Adrenal gland (tissue), 12 donors: ENCODE data around the gene LZTS2. TPM values are rescaled to one million over a fixed set of nuclear protein-coding genes. Genes with fewer than 3 reads are reported as not detected.

Source experiments
- DNase-seq, 7 donors: peaks; one replicate each; pipeline ENCODE4 v3.0.0-alpha.2; 2019 to 2020
- H3K27ac ChIP-seq, 5 donors: fragments of 200-600 bp; sonication (generic) in 4 of 5; 1 replicate in 3 of 5; 2 replicates in 2 of 5; pipeline versions ENCODE4 v1.5.1 to v1.8.0; 2016 to 2020; ENCODE audit warnings: mild to moderate bottlenecking in 1 of 5
- H3K27me3 ChIP-seq: fragments of 200-600 bp; 2 replicates; pipeline ENCODE4 v1.8.0; 2021
- H3K36me3 ChIP-seq, 2 donors: fragments of 200-600 bp; replicated peaks in 1 of 2; 1 replicate in 1 of 2; 2 replicates in 1 of 2; pipeline versions ENCODE4 v1.5.1 to v1.8.0; 2018 to 2022
- H3K4me1 ChIP-seq, 2 donors: fragments of 200-600 bp; replicated peaks in 1 of 2; 1 replicate in 1 of 2; 2 replicates in 1 of 2; pipeline versions ENCODE4 v1.5.1 to v1.8.0; 2018 to 2021
- H3K4me3 ChIP-seq, 4 donors: fragments of 200-600 bp; sonication (generic) in 3 of 4; one replicate each; pipeline ENCODE4 v1.5.1; 2016 to 2018
- H3K9me3 ChIP-seq, 3 donors: fragments of 200-600 bp; sonication (generic) in 1 of 3; replicated peaks in 1 of 3; 1 replicate in 2 of 3; 2 replicates in 1 of 3; pipeline versions ENCODE4 v1.5.1 to v1.8.0; 2016 to 2021
- POLR2A ChIP-seq, 2 donors: fragments of 450-650 bp; IDR thresholded peaks; one replicate each; pipeline ENCODE4 v1.6.1; 2017; ENCODE audit warnings: antibody characterized with exemption in 2 of 2, mild to moderate bottlenecking in 2 of 2, moderate library complexity in 1 of 2
- WGBS, 4 donors: extraction: QIAGEN DNeasy Blood & Tissue Kit in 2 of 4; methylation state at CpG; one replicate each; pipeline versions ENCODE4 v1.1.5 to v1.1.7; 2013 to 2017; 5-methylcytosine and 5-hydroxymethylcytosine counted together
- intact Hi-C, 2 donors: fragments of 100-400 bp; cut with DNase I; formaldehyde crosslinking; loops; one replicate each; pipeline versions ENCODE4 v1.14.1 to v1.15.0; 2022 to 2023
- polyA plus RNA-seq, 3 donors: library from polyadenylated mRNA; stranded (reverse); fragments of 200-250 nt in 2 of 3; fragments of 350-450 nt in 1 of 3; fragmentation: Illumina TruSeq in 1 of 3; extraction: RNeasy Lipid Tissue Mini Kit (QIAGEN cat#74804) in 1 of 3; gene quantifications; one replicate each; pipeline ENCODE4 v1.2.3, GENCODE V29; 2013 to 2014
- total RNA-seq, 9 donors: library from RNA; depleted of rRNA in 4 of 9; stranded (reverse); fragments of >200 nt in 4 of 9; fragments of 120-200 nt in 1 of 9; fragmentation: NEBNext Ultra II Directional in 1 of 9; extraction: Animal tissue kit (Norgen Biotek cat#: 25700) in 1 of 9; gene quantifications; one replicate each; pipeline versions ENCODE4 v1.1.0 to v1.2.4, GENCODE V29; 2013 to 2023
- TF ChIP-seq, protein P1 (sequence below), 6 experiments: fragments of 450-650 bp in 4 of 6; fragments of 200-600 bp in 2 of 6; sonication (generic) in 1 of 6; IDR thresholded peaks; 1 replicate in 5 of 6; 2 replicates in 1 of 6; pipeline versions ENCODE4 v1.5.1 to v1.8.0; 2016 to 2021; ENCODE audit warnings: antibody characterized with exemption in 6 of 6, mild to moderate bottlenecking in 2 of 6, moderate library complexity in 1 of 6
- donor health status: healthy with polysubstance abuse.
- donor health status: Bipolar disorder and iron deficiency.
- donor health status: DM: yes; HTN: yes; CAD: no.
- donor health status: DM: no; HTN: no; CAD: no.
- donor health status: DM: no; HTN: no; CAD: no.
- donor health status: DM: yes; HTN: yes; CAD: no.

The LZTS2 gene
- total and polyA plus RNA-seq, 12 donors, result 12.2 to 232 (median 101) TPM

DNA sequence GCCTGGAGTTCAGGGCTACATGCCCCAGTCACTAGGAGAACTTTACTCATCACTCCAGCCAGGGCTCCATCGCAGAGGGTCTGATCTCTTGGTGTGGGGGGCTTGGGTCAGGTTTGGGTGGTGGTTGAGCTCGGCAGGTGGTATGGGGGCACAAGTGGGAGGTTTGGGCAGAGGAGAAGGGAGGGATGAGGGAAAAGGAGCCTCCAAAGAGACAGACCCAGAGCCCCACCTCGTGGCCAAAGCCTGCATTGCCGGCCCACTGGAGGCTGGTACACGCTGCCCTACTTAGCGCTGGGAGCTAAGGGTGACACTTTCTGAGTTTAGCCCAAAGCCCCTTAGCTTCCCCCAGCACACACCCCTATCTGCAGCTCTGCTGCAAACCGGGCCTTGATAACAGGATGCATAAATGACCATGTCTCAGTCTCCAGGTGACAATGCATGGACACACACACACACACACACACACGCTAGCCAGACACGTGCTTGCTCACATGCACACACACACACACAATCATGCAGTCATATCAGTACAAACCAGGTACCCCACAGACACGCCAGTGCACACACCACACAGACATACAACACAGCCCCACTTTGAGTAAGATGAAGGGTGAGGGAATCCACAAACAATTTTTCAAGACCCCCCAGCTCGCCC is 14.7 kb downstream of the LZTS2 start:
- Histone ChIP-seq H3K27ac (no peak overlapping the region), H3K27me3 (no peaks in the 10 kb centered on the region), H3K9me3 (no peaks in the 10 kb centered on the region), H3K4me1 (peaks cover 0 to 10% of the 10 kb centered on the region in 2 donors), H3K4me3 (no peak overlapping the region), H3K36me3 (no peaks in the 10 kb centered on the region)
- TF ChIP-seq, protein P1, sequence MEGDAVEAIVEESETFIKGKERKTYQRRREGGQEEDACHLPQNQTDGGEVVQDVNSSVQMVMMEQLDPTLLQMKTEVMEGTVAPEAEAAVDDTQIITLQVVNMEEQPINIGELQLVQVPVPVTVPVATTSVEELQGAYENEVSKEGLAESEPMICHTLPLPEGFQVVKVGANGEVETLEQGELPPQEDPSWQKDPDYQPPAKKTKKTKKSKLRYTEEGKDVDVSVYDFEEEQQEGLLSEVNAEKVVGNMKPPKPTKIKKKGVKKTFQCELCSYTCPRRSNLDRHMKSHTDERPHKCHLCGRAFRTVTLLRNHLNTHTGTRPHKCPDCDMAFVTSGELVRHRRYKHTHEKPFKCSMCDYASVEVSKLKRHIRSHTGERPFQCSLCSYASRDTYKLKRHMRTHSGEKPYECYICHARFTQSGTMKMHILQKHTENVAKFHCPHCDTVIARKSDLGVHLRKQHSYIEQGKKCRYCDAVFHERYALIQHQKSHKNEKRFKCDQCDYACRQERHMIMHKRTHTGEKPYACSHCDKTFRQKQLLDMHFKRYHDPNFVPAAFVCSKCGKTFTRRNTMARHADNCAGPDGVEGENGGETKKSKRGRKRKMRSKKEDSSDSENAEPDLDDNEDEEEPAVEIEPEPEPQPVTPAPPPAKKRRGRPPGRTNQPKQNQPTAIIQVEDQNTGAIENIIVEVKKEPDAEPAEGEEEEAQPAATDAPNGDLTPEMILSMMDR (IDR thresholded peaks at IDR 0.05), result peak; percentile 79 to 95 (median 88)
- TF ChIP-seq POLR2A (IDR thresholded peaks at IDR 0.05), result no peak
- intact Hi-C loops, result loop anchor here in 1 of 2 donors (2.0 kb wide), 1 partner anchor 20 kb away; no protein-coding TSS in a partner anchor
- DNase-seq, result peak; percentile 74 to 93 (median 87)
- 14 to 19% (median 16%) methylated on average over 8 to 11 of the region's 11 CpGs for WGBS, 4 donors

DNA sequence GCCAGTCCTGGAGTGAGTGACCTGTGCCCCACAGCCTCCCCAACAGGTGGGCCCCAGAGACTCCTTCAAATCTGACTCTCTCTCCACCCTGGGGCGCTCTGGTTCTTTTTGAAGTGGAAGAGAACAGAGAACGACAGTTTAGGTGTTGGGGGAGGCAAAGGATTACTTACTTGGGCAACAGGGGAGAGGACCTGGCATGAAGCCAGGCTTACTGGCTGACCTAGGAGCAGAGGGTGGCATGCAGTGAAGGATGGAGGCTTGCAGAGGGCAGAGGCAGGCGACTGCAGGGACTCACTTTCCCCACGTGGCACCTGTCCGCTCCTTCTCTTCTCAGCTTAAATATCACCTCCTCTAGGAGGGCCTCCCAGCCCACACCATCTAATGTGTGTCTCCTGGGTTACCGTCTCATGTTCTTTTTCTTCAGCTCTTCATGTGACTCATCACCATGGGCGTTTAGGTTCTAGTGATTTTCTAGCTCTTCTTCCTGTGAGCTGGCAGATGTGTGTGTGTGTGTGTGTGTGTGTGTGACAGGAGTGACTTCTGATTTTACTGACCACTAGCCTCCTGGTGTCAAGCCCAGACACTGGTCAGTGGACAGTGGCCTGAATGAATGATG is 15.5 kb downstream of the LZTS2 start:
- intact Hi-C loops, result loop anchor here in 1 of 2 donors (2.0 kb wide), 1 partner anchor 20 kb away; no protein-coding TSS in a partner anchor
- WGBS, 4 donors, result 28 to 44% (median 35%) methylated on average over 6 to 7 of the region's 7 CpGs
- TF ChIP-seq POLR2A (IDR thresholded peaks at IDR 0.05), result no peak
- TF ChIP-seq, protein P1 (IDR thresholded peaks at IDR 0.05), result no peak
- H3K4me1 ChIP-seq, result peaks cover 0 to 10% of the 10 kb centered on the region in 2 donors
- DNase-seq, result no peak
- H3K36me3 ChIP-seq, result no peaks in the 10 kb centered on the region
- no peaks in the 10 kb centered on the region for H3K27me3 ChIP-seq
- no peak overlapping the region for H3K4me3 ChIP-seq
- H3K27ac ChIP-seq, result no peak overlapping the region
- H3K9me3 ChIP-seq, result no peaks in the 10 kb centered on the region

DNA sequence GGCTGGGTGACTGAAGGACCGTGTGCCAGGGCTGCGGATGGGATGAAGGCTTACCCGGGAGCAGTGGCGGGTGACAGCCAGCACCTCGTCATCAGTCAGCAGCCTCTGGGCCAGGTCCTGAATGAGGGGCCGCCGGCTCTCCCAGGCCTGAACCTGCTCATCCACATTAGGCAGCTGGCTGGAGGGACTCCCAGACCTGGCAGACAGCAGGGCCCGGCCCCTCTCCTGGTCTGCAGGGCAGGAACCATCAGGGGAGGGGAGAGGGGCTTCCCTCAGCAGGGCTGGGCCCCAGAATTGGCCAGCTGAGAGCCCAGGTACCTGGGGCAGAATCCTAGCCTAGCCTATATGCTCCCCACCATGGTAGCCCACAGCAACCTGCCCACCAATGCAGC is 16.0 kb downstream of the LZTS2 start:
- WGBS, 4 donors, result 74 to 79% (median 75%) methylated on average over 4 to 8 of the region's 8 CpGs
- TF ChIP-seq, protein P1 (IDR thresholded peaks at IDR 0.05), result no peak

DNA sequence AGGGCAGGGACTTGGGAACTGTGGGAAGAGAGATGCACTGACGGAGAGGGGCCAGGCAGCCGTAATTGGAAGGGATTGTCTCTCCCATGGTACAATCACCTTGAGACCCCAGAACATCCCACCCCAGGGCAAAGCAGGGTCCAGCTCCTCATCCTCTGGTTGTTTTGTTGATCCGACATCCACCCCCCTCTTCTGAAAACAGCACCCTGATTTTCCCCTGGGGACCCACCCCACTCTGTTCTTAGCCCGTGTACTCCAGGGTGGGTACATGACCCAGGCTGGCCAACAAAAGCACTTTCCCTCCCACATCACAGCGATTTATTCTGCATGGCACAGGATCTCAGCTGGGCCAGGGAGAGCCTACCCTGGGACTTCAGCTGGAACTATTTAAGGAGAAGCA is 17.2 kb downstream of the LZTS2 start:
- H3K9me3 ChIP-seq, result no peaks in the 10 kb centered on the region
- TF ChIP-seq, protein P1 (IDR thresholded peaks at IDR 0.05), result no peak
- TF ChIP-seq POLR2A (IDR thresholded peaks at IDR 0.05), result no peak

More for the DNA sequence above, 16.0 kb downstream of the LZTS2 start:
- Histone ChIP-seq H3K27ac (no peak overlapping the region), H3K4me1 (peaks cover 0 to 10% of the 10 kb centered on the region in 2 donors), H3K9me3 (no peaks in the 10 kb centered on the region), H3K4me3 (no peak overlapping the region), H3K27me3 (no peaks in the 10 kb centered on the region), H3K36me3 (no peaks in the 10 kb centered on the region)
- no peak for DNase-seq
- intact Hi-C loops, result loop anchor here in 1 of 2 donors (2.0 kb wide), 1 partner anchor 21 kb away; no protein-coding TSS in a partner anchor

More for the DNA sequence above, 17.2 kb downstream of the LZTS2 start:
- DNase-seq, result no peak
- WGBS, 4 donors, result 60 to 66% (median 64%) methylated on average over 5 of the region's 5 CpGs
- Histone ChIP-seq H3K27me3 (no peaks in the 10 kb centered on the region), H3K4me3 (no peak overlapping the region), H3K4me1 (peaks cover 0 to 10% of the 10 kb centered on the region in 2 donors), H3K36me3 (no peaks in the 10 kb centered on the region), H3K27ac (no peak overlapping the region)
- intact Hi-C loops, result no loop called here
